Measurements from ENCODE around the gene UPB1.
"Not testable (repeated sequence)": the region's sequence is repeated elsewhere in the genome, so short reads cannot be mapped to it uniquely, and the experiment has no call there.

UPB1 gene

DNA sequence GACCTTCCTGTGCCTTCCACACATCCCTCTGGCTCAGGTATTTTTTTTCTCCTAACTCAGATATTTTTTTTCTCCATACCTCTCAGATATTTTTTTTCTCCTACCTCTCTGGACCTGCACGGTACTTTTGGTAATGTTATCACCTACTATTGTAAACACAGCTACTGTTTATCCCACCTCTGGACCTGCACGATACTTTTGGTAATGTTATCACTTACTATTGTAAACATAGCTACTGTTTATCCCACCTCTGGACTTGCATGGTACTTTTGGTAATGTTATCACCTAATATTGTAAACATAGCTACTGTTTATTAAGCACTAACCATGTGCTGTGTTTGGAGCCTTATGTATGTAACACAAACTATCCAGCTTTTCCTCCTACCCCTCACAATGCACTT, 12.1 kb upstream of the UPB1 start:
- DNase-seq = no peak

- no peak for DNase-seq
These were observed 11.1 kb upstream of the UPB1 start for GRCh38 chr22:24483976-24484545.

GRCh38 chr22:24485170-24485569, 10.0 kb upstream of the UPB1 start:
- DNase-seq = no peak

GRCh38 chr22:24485608-24486007, 9.5 kb upstream of the UPB1 start:
- DNase-seq = no peak

DNA sequence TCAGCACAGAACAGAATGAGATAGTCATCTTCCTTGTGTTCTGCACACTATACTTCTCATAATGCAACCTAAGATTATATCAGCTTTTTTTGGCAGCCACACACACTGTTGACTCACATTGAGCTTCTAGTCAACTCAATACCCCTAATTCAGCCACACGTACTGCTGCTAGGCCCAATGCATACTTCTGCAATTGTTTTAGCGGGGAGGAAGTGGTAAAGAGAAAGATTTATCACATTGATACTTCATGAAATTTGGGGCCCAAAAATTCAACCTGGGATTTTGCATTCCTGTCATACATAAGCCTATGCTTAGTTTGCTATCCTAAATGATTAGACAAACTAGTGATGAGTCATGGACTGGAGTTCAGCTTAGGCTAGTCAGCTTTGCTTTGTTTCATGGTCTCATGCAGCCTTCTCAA, 8.6 kb upstream of the UPB1 start:
- no peak for DNase-seq

GRCh38 chr22:24489011-24489410, 6.1 kb upstream of the UPB1 start:
- DNase-seq = no peak

GRCh38 chr22:24489434-24489833, 5.7 kb upstream of the UPB1 start:
- not testable (repeated sequence) for DNase-seq

DNA sequence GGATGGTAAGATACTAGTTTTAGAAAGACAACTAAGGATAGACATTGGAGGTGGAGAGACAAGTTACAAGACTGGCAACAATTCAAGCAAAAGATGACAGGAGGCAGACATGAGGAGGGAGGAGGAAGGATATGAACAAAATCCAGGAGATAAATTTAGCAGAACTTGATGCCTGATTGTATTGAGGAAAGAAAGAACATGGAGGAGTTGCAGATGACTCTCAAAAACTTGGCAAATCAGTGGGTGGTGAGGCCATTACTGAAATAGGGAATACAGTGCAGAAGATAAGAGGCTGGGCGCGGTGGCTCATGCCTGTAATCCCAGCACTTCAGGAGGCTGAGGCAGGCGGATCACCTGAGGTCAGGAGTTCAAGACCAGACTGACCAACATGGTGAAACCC, 2.7 kb upstream of the UPB1 start:
- no peak for DNase-seq

- DNase-seq = no peak
These were observed 985 bp upstream of the UPB1 start for GRCh38 chr22:24494167-24494527.

DNA sequence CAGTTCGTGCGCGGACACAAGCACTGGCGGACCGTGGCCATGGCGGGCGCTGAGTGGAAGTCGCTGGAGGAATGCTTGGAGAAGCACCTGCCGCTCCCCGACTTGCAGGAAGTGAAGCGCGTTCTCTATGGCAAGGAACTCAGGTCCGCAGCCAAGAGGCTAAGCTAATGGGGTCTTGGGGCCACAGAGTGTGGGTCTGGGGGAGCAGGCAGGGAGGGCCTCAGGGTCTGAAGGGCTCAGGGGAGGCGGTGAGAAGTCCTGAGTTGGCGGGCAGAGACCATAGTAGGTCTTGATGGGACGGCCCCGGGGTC, 188 bp downstream of the UPB1 start:
- no peak for DNase-seq

DNA sequence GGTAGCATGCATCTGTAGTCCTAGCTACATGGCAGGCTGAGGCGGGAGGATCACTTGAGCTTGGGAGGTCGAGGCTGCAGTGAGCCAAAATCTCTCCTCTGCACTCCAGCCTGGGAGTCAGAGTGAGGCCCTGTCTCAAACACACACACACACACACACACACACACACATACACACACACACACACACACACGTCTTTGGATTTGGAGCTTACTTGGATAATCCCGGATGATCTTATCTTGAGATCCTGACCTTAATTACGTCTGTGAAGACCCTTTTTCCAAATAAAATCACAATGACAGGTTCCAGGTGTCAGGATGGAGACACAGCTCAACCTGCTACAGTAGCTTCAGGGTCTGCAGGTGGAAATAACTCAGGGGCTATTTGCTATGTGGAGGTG, 1.1 kb downstream of the UPB1 start:
- no peak for DNase-seq

- DNase-seq = no peak
These were observed 1.5 kb downstream of the UPB1 start for GRCh38 chr22:24496661-24497060.

- DNase-seq = no peak
These were observed 2.7 kb downstream of the UPB1 start for GRCh38 chr22:24497841-24498258.

DNA sequence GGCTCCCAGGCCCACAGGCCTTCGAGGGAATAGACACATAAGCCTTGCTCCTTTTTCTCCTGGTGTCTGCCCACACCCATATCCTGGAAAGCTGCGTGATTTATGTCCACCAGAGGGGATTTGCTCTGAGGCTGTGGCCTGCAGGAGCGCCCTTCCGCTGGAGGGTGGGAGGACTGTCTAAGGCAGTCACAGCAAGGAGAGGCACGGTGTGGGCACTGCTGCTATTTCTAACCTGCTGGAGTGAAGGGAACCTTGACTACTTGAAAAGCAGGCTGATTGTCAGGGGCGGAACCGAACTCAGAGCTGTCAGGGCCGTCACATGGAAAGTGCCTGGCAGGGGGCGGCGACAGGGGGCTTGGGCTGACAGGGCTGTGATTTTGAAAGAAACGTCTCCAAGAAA, 3.7 kb downstream of the UPB1 start:
- no peak for DNase-seq

GRCh38 chr22:24499706-24500276, 4.7 kb downstream of the UPB1 start:
- DNase-seq = no peak

DNA sequence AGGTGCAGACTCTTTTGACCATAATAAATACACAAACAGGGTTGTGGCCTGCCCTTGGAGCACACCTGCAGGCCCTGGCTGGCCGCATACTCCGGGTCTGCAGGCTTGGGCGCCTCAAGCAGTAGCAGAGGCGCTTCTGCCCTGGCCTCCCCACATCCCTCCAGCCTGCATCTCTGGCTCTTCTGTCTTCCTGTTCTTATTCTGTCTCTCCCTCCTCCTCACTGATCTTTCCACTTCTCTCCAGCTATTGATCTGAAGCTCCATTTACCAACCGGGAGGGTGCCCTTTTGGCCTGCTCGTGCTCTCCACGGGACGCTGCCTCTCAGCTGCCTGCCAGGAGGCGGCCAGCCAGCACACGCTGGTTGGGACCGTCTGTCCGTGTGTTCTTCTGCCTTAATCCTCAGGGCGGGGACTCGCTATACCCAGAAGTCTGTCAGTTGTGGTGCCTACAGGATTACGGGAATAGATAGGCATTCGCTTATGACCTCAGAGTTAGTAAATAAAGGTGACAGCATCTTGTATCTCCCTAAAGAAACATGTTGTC, 5.2 kb downstream of the UPB1 start:
- DNase-seq = no peak

DNA sequence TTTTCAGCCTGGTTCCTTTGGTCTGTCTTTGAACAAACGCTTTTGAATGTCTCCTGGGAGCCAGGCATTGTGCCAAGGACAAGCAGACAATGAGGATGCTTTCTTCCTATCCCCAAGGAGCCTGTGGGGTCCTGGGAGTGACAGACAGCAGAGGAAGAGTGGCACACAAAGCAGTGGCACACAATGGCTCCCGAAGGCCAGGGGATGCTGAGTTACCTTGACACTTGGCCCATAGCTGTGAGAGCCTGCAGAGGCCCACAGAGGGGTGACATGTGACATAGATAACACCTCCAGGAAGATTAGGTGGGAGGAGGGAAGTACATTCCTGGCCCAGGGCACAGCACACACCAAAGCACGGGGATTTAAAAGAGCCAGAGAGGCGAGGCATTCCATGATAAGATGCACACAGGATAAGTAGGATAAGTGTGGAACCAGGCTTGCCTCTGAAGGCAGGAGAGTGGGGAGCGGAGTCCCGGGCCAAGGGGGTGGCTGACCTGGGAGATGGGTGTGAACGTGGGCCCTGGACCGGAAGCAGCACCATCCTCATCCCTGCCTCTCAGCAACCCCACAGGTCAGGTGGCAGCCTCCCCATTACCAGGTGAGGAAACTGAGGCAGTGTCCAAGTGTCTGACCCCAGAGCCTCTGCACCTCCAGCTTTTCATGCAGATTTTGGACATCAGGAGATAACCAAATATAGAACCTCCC, 6.3 kb downstream of the UPB1 start:
- DNase-seq = no peak

GRCh38 chr22:24502034-24502433, 6.9 kb downstream of the UPB1 start:
- DNase-seq = no peak

GRCh38 chr22:24502541-24502940, 7.4 kb downstream of the UPB1 start:
- no peak for DNase-seq

DNA sequence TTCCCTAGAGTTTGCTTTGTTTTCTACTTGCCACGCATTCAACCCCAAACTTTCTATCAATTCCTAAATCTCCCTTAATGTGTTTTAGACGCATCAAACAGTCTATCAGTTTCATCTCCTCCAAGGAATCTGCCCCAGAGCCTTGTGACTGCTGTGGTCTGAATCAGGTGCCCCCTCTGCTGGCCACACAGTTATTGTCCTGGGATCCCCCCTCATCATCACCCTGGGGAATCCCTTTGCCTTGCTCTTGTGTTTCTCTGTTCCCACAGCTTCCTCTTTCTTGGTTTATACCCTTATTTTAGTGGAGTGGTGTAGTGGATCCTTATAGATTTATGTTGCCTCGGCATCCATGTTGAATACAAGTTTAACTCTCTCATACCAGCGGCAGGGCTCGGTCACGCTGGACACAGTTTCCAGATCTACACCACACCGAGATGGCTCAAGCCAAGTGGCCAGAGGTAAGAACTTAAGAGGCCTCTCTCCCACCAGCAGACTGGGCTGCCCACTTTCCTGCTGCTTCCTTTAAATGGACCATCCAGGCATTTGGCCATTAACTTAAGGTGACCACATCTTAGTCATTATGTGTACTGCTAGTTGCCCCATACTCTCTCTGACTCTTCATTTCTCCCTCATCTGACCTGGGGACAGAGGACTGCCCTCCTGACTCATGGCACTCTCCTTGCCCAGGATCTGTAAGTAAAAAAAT, 8.2 kb downstream of the UPB1 start:
- DNase-seq = peak; percentile 36

GRCh38 chr22:24503843-24504338, 8.8 kb downstream of the UPB1 start:
- no peak for DNase-seq

DNA sequence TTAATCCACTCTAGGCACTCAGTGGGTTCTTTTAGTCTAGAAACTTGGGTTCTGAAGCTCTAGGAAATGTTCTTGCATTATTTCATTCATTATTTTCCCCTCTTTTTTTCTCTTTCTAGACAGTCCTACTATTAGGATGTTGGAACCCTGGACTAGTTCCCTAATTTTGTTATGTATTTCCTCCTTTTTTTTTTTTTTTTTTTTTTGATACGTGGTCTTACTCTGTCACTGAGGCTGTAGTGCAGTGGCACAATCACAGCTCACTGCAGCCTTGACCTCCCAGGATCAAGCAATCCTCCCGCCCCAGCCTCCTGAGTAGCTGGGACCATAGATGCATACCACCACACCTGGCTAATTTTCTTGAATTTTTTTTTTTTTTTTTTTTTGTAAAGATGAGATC, 9.4 kb downstream of the UPB1 start:
- no peak for DNase-seq

GRCh38 chr22:24504956-24505736, 10.0 kb downstream of the UPB1 start:
- no peak for DNase-seq
